SK-N-SH treated with all-trans-retinoic acid at 6 μM for 48 hours (cell line): Measurements from ENCODE around the gene PPIP5K2.

Experiments used
- PATZ1 ChIP-seq: fragments of 250-450 bp; sonication (Bioruptor Pico); IDR thresholded peaks from 2 replicates; pipeline ENCODE4 v1.8.0; 2020; ENCODE audit warnings: mild to moderate bottlenecking, moderate library complexity, borderline replicate concordance
- ZFP3 ChIP-seq: fragments of 250-450 bp; sonication (Bioruptor Pico); IDR thresholded peaks from 2 replicates; pipeline ENCODE4 v1.5.0; 2020; ENCODE audit warnings: mild to moderate bottlenecking, moderate library complexity

GRCh38 chr5:103255691-103256090 lies 135.6 kb downstream of the PPIP5K2 start:
- no peak for TF ChIP-seq PATZ1 (CRISPR knock-in tag)
- no peak for TF ChIP-seq ZFP3 (CRISPR knock-in tag)
